ENCODE results near the gene JARID2.

Gene JARID2

DNA sequence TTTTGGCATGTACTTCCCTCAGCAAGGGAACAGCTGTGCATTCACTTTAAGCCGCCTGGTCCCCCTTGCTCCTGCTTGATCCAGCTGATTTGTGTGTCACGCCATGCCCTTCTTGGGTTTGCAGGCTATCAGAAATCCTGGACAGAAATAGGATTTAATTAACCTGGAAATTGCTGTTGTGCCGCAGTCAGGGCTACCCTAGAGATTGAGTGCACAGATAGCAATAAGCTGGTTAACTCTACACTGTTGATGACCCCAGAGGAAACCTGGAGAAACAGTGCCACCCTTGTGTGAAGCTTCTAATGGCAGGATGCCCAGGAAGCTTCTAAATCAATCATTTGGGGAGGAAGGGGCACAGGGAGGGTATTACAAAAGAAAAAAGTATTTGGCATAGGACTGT, 199.0 kb downstream of the JARID2 start (continued):
- 0 out of 2 replicates have a peak, but pooled peaks have one; percentile 29 for TF ChIP-seq WT1 (tag by site-specific recombination; IDR thresholded peaks at IDR 0.05)
- no peak for TF ChIP-seq ZNF555 (tag by site-specific recombination; conservative IDR thresholded peaks at IDR 0.05)
- no peak for TF ChIP-seq ZNF548 (tag by site-specific recombination; IDR thresholded peaks at IDR 0.05)
- TF ChIP-seq ZNF157 (tag by site-specific recombination; IDR thresholded peaks at IDR 0.05) = no peak
- TF ChIP-seq, protein P1, sequence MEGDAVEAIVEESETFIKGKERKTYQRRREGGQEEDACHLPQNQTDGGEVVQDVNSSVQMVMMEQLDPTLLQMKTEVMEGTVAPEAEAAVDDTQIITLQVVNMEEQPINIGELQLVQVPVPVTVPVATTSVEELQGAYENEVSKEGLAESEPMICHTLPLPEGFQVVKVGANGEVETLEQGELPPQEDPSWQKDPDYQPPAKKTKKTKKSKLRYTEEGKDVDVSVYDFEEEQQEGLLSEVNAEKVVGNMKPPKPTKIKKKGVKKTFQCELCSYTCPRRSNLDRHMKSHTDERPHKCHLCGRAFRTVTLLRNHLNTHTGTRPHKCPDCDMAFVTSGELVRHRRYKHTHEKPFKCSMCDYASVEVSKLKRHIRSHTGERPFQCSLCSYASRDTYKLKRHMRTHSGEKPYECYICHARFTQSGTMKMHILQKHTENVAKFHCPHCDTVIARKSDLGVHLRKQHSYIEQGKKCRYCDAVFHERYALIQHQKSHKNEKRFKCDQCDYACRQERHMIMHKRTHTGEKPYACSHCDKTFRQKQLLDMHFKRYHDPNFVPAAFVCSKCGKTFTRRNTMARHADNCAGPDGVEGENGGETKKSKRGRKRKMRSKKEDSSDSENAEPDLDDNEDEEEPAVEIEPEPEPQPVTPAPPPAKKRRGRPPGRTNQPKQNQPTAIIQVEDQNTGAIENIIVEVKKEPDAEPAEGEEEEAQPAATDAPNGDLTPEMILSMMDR (tag by site-specific recombination; IDR thresholded peaks at IDR 0.05) = peak; percentile 39
- TF ChIP-seq TRIM28 (IDR thresholded peaks at IDR 0.05; ENCODE audit: borderline replicate concordance, low read length) = no peak
- no peak for TF ChIP-seq KLF16 (tag by site-specific recombination; IDR thresholded peaks at IDR 0.05)
- no peak for TF ChIP-seq ZNF138 (tag by site-specific recombination; IDR thresholded peaks at IDR 0.05; ENCODE audit: borderline replicate concordance)
- TF ChIP-seq, protein P2, sequence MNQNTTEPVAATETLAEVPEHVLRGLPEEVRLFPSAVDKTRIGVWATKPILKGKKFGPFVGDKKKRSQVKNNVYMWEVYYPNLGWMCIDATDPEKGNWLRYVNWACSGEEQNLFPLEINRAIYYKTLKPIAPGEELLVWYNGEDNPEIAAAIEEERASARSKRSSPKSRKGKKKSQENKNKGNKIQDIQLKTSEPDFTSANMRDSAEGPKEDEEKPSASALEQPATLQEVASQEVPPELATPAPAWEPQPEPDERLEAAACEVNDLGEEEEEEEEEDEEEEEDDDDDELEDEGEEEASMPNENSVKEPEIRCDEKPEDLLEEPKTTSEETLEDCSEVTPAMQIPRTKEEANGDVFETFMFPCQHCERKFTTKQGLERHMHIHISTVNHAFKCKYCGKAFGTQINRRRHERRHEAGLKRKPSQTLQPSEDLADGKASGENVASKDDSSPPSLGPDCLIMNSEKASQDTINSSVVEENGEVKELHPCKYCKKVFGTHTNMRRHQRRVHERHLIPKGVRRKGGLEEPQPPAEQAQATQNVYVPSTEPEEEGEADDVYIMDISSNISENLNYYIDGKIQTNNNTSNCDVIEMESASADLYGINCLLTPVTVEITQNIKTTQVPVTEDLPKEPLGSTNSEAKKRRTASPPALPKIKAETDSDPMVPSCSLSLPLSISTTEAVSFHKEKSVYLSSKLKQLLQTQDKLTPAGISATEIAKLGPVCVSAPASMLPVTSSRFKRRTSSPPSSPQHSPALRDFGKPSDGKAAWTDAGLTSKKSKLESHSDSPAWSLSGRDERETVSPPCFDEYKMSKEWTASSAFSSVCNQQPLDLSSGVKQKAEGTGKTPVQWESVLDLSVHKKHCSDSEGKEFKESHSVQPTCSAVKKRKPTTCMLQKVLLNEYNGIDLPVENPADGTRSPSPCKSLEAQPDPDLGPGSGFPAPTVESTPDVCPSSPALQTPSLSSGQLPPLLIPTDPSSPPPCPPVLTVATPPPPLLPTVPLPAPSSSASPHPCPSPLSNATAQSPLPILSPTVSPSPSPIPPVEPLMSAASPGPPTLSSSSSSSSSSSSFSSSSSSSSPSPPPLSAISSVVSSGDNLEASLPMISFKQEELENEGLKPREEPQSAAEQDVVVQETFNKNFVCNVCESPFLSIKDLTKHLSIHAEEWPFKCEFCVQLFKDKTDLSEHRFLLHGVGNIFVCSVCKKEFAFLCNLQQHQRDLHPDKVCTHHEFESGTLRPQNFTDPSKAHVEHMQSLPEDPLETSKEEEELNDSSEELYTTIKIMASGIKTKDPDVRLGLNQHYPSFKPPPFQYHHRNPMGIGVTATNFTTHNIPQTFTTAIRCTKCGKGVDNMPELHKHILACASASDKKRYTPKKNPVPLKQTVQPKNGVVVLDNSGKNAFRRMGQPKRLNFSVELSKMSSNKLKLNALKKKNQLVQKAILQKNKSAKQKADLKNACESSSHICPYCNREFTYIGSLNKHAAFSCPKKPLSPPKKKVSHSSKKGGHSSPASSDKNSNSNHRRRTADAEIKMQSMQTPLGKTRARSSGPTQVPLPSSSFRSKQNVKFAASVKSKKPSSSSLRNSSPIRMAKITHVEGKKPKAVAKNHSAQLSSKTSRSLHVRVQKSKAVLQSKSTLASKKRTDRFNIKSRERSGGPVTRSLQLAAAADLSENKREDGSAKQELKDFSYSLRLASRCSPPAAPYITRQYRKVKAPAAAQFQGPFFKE (tag by site-specific recombination; IDR thresholded peaks at IDR 0.05; ENCODE audit: borderline replicate concordance) = no peak
- no peak for TF ChIP-seq ZNF785 (tag by site-specific recombination; IDR thresholded peaks at IDR 0.05)
- TF ChIP-seq GLI2 (tag by site-specific recombination; IDR thresholded peaks at IDR 0.05; ENCODE audit: borderline replicate concordance, low read depth) = no peak
- TF ChIP-seq, protein P3, sequence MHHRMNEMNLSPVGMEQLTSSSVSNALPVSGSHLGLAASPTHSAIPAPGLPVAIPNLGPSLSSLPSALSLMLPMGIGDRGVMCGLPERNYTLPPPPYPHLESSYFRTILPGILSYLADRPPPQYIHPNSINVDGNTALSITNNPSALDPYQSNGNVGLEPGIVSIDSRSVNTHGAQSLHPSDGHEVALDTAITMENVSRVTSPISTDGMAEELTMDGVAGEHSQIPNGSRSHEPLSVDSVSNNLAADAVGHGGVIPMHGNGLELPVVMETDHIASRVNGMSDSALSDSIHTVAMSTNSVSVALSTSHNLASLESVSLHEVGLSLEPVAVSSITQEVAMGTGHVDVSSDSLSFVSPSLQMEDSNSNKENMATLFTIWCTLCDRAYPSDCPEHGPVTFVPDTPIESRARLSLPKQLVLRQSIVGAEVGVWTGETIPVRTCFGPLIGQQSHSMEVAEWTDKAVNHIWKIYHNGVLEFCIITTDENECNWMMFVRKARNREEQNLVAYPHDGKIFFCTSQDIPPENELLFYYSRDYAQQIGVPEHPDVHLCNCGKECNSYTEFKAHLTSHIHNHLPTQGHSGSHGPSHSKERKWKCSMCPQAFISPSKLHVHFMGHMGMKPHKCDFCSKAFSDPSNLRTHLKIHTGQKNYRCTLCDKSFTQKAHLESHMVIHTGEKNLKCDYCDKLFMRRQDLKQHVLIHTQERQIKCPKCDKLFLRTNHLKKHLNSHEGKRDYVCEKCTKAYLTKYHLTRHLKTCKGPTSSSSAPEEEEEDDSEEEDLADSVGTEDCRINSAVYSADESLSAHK (tag by site-specific recombination; IDR thresholded peaks at IDR 0.05) = no peak
- TF ChIP-seq OSR2 (tag by site-specific recombination; IDR thresholded peaks at IDR 0.05) = peak; percentile 52; the same call in 1 of the 2 replicates
- no peak for TF ChIP-seq ZNF610 (tag by site-specific recombination; IDR thresholded peaks at IDR 0.05; ENCODE audit: borderline replicate concordance)
- TF ChIP-seq, protein P4, sequence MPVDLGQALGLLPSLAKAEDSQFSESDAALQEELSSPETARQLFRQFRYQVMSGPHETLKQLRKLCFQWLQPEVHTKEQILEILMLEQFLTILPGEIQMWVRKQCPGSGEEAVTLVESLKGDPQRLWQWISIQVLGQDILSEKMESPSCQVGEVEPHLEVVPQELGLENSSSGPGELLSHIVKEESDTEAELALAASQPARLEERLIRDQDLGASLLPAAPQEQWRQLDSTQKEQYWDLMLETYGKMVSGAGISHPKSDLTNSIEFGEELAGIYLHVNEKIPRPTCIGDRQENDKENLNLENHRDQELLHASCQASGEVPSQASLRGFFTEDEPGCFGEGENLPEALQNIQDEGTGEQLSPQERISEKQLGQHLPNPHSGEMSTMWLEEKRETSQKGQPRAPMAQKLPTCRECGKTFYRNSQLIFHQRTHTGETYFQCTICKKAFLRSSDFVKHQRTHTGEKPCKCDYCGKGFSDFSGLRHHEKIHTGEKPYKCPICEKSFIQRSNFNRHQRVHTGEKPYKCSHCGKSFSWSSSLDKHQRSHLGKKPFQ (tag by site-specific recombination; IDR thresholded peaks at IDR 0.05) = 0 out of 2 replicates have a peak, but pooled peaks have one; percentile 40
- TF ChIP-seq, protein P5, sequence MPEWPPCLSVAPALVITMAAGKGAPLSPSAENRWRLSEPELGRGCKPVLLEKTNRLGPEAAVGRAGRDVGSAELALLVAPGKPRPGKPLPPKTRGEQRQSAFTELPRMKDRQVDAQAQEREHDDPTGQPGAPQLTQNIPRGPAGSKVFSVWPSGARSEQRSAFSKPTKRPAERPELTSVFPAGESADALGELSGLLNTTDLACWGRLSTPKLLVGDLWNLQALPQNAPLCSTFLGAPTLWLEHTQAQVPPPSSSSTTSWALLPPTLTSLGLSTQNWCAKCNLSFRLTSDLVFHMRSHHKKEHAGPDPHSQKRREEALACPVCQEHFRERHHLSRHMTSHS (tag by site-specific recombination; IDR thresholded peaks at IDR 0.05) = no peak
- TF ChIP-seq, protein P6, sequence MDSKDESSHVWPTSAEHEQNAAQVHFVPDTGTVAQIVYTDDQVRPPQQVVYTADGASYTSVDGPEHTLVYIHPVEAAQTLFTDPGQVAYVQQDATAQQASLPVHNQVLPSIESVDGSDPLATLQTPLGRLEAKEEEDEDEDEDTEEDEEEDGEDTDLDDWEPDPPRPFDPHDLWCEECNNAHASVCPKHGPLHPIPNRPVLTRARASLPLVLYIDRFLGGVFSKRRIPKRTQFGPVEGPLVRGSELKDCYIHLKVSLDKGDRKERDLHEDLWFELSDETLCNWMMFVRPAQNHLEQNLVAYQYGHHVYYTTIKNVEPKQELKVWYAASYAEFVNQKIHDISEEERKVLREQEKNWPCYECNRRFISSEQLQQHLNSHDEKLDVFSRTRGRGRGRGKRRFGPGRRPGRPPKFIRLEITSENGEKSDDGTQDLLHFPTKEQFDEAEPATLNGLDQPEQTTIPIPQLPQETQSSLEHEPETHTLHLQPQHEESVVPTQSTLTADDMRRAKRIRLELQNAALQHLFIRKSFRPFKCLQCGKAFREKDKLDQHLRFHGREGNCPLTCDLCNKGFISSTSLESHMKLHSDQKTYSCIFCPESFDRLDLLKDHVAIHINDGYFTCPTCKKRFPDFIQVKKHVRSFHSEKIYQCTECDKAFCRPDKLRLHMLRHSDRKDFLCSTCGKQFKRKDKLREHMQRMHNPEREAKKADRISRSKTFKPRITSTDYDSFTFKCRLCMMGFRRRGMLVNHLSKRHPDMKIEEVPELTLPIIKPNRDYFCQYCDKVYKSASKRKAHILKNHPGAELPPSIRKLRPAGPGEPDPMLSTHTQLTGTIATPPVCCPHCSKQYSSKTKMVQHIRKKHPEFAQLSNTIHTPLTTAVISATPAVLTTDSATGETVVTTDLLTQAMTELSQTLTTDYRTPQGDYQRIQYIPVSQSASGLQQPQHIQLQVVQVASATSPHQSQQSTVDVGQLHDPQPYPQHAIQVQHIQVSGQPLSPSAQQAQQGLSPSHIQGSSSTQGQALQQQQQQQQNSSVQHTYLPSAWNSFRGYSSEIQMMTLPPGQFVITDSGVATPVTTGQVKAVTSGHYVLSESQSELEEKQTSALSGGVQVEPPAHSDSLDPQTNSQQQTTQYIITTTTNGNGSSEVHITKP (tag by site-specific recombination; IDR thresholded peaks at IDR 0.05) = peak; percentile 51
- TF ChIP-seq GFI1B (tag by site-specific recombination; IDR thresholded peaks at IDR 0.05) = 0 out of 2 replicates have a peak, but pooled peaks have one; percentile 21
- no peak for TF ChIP-seq ZNF837 (tag by site-specific recombination; IDR thresholded peaks at IDR 0.05)
- TF ChIP-seq ZNF404 (tag by site-specific recombination; IDR thresholded peaks at IDR 0.05) = no peak
- peak; percentile 31; the same call in 1 of the 2 replicates for TF ChIP-seq ZBTB48 (tag by site-specific recombination; IDR thresholded peaks at IDR 0.05)
- TF ChIP-seq, protein P7, sequence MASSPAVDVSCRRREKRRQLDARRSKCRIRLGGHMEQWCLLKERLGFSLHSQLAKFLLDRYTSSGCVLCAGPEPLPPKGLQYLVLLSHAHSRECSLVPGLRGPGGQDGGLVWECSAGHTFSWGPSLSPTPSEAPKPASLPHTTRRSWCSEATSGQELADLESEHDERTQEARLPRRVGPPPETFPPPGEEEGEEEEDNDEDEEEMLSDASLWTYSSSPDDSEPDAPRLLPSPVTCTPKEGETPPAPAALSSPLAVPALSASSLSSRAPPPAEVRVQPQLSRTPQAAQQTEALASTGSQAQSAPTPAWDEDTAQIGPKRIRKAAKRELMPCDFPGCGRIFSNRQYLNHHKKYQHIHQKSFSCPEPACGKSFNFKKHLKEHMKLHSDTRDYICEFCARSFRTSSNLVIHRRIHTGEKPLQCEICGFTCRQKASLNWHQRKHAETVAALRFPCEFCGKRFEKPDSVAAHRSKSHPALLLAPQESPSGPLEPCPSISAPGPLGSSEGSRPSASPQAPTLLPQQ (tag by site-specific recombination; IDR thresholded peaks at IDR 0.05) = 0 out of 2 replicates have a peak, but pooled peaks have one; percentile 30
